ENCODE data around the gene COPG2. TPM values are rescaled to one million over a fixed set of nuclear protein-coding genes. Genes with fewer than 3 reads are reported as not detected.

Gene COPG2
- polyA plus RNA-seq, 1 of the 3 experiments (the other 2 are of a cell fraction): 44.3 TPM

DNA sequence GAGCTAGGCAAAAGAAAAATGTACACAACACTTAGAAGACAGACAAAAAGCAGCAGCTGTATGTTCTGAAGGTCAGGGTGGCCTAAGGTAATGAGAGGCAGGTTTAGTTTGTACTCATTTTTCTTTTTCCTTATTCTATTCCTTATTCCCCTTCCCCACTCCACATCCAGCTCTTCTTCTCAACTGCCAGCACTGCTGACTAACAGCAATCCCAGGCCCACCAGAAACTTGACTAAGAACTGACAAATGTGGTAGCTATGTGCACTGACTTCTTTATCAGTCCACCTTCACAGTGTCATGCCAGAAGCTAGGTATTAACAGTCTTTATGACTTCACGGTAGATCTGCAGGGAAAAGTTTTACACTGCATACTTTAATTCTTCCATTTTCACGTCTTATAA, 6.1 kb downstream of the COPG2 start:
- Histone ChIP-seq H3K4me2 (no peak overlapping the region), H3K9me3 (no peaks in the 10 kb centered on the region), H3K36me3 (replicated peaks in 1 of 2; ENCODE audit: control insufficient read depth in 1 of 2, insufficient read depth in 2 of 2, low read length in 1 of 2) (peaks cover 67 to 69% of the 10 kb centered on the region in 2 experiments), H2AFZ (ENCODE audit: low read depth) (no peak overlapping the region), H3F3A (replicated peaks; ENCODE audit: insufficient read depth) (no peaks in the 10 kb centered on the region), H3K79me2 (ENCODE audit: insufficient read depth) (no peaks in the 10 kb centered on the region), H3K4me3 (ENCODE audit: low read depth in 2 of 2, low read length in 1 of 2) (no peak overlapping the region), H3K4me1 (ENCODE audit: control insufficient read depth in 1 of 2, insufficient read depth in 2 of 2, low read depth in 1 of 2, low read length in 1 of 2) (peaks cover 0 to 2% of the 10 kb centered on the region in 2 experiments; a peak in 2 of 4 replicates), H3K27ac (ENCODE audit: low read depth in 2 of 2, low read length in 1 of 2) (no peak overlapping the region), H3K9ac (no peak overlapping the region), H3K27me3 (ENCODE audit: insufficient read depth) (no peaks in the 10 kb centered on the region), H3K9me2 (no peaks in the 10 kb centered on the region), H4K20me1 (ENCODE audit: insufficient read depth) (no peaks in the 10 kb centered on the region)
- 93% methylated on average over 2 of the region's 2 CpGs for WGBS (ENCODE audit: low lambda C conversion rate)
- TF ChIP-seq FOXM1 (IDR thresholded peaks at IDR 0.05; ENCODE audit: low read depth) (no peak), FOXJ3 (CRISPR knock-in tag; IDR thresholded peaks at IDR 0.05) (no peak)
- ChIA-PET POLR2A (no interaction called here), CTCF (interaction anchor here (1.1 to 2.0 kb wide), 3 partner anchors 9 to 590 kb away, joined by 3 to 6 read pairs (median 5); no protein-coding TSS in a partner anchor)
- DNase-seq: no peak

DNA sequence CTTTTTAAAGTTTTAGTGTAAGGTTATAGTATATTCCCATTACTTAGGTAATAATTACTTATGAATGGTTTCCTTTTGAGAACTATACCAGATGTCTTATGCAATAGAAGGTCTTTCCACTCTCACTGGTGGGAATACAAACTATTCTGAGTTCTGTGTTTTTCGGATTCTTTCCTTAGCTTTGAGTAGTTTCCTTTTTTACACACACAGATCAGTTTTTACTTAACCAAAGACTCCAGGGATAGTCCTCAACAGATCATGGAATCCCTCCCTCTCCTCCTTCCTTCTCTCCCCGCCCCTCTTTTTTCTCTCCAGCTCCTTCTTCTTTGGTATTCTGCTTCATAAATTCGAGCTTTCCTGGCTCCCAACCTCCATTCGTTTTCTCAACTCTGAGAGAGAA, 13.3 kb downstream of the COPG2 start:
- H3K4me2 ChIP-seq: no peak overlapping the region
- TF ChIP-seq YY1 (IDR thresholded peaks at IDR 0.05; ENCODE audit: low read depth) (no peak), MEF2A (IDR thresholded peaks at IDR 0.05; ENCODE audit: borderline replicate concordance, low read depth) (no peak), POLR2AphosphoS5 (IDR thresholded peaks at IDR 0.05; ENCODE audit: low read depth, low read length) (no peak), RCOR1 (IDR thresholded peaks at IDR 0.05; ENCODE audit: low read length) (no peak), TEAD4 (IDR thresholded peaks at IDR 0.05; ENCODE audit: borderline replicate concordance, insufficient read depth) (no peak), FOSL2 (IDR thresholded peaks at IDR 0.05; ENCODE audit: borderline replicate concordance, low read depth) (no peak), TAF1 (IDR thresholded peaks at IDR 0.05; ENCODE audit: borderline replicate concordance, low read depth, low read length) (no peak), SIN3A (IDR thresholded peaks at IDR 0.05; ENCODE audit: borderline replicate concordance, low read depth, low read length) (no peak), TCF12 (IDR thresholded peaks at IDR 0.05) (no peak), EP300 (IDR thresholded peaks at IDR 0.05; ENCODE audit: borderline replicate concordance in 1 of 2, low read depth in 1 of 2, low read length in 1 of 2) (no peak), GABPA (IDR thresholded peaks at IDR 0.05; ENCODE audit: low read depth) (no peak)
- TF ChIP-seq, protein P1, sequence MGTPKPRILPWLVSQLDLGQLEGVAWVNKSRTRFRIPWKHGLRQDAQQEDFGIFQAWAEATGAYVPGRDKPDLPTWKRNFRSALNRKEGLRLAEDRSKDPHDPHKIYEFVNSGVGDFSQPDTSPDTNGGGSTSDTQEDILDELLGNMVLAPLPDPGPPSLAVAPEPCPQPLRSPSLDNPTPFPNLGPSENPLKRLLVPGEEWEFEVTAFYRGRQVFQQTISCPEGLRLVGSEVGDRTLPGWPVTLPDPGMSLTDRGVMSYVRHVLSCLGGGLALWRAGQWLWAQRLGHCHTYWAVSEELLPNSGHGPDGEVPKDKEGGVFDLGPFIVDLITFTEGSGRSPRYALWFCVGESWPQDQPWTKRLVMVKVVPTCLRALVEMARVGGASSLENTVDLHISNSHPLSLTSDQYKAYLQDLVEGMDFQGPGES (IDR thresholded peaks at IDR 0.05; ENCODE audit: low read depth, low read length): no peak
- TF ChIP-seq, protein P2, sequence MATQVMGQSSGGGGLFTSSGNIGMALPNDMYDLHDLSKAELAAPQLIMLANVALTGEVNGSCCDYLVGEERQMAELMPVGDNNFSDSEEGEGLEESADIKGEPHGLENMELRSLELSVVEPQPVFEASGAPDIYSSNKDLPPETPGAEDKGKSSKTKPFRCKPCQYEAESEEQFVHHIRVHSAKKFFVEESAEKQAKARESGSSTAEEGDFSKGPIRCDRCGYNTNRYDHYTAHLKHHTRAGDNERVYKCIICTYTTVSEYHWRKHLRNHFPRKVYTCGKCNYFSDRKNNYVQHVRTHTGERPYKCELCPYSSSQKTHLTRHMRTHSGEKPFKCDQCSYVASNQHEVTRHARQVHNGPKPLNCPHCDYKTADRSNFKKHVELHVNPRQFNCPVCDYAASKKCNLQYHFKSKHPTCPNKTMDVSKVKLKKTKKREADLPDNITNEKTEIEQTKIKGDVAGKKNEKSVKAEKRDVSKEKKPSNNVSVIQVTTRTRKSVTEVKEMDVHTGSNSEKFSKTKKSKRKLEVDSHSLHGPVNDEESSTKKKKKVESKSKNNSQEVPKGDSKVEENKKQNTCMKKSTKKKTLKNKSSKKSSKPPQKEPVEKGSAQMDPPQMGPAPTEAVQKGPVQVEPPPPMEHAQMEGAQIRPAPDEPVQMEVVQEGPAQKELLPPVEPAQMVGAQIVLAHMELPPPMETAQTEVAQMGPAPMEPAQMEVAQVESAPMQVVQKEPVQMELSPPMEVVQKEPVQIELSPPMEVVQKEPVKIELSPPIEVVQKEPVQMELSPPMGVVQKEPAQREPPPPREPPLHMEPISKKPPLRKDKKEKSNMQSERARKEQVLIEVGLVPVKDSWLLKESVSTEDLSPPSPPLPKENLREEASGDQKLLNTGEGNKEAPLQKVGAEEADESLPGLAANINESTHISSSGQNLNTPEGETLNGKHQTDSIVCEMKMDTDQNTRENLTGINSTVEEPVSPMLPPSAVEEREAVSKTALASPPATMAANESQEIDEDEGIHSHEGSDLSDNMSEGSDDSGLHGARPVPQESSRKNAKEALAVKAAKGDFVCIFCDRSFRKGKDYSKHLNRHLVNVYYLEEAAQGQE (IDR thresholded peaks at IDR 0.05; ENCODE audit: low read depth, low read length): no peak
- TF ChIP-seq, protein P3, sequence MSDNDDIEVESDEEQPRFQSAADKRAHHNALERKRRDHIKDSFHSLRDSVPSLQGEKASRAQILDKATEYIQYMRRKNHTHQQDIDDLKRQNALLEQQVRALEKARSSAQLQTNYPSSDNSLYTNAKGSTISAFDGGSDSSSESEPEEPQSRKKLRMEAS (IDR thresholded peaks at IDR 0.05; ENCODE audit: low read depth): no peak
- TF ChIP-seq, protein P4, sequence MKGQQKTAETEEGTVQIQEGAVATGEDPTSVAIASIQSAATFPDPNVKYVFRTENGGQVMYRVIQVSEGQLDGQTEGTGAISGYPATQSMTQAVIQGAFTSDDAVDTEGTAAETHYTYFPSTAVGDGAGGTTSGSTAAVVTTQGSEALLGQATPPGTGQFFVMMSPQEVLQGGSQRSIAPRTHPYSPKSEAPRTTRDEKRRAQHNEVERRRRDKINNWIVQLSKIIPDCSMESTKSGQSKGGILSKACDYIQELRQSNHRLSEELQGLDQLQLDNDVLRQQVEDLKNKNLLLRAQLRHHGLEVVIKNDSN (IDR thresholded peaks at IDR 0.05; ENCODE audit: borderline replicate concordance, low read depth): no peak
- TF ChIP-seq, protein P5, sequence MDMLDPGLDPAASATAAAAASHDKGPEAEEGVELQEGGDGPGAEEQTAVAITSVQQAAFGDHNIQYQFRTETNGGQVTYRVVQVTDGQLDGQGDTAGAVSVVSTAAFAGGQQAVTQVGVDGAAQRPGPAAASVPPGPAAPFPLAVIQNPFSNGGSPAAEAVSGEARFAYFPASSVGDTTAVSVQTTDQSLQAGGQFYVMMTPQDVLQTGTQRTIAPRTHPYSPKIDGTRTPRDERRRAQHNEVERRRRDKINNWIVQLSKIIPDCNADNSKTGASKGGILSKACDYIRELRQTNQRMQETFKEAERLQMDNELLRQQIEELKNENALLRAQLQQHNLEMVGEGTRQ (IDR thresholded peaks at IDR 0.05; ENCODE audit: borderline replicate concordance, low read depth, low read length): no peak
- TF ChIP-seq, protein P6, sequence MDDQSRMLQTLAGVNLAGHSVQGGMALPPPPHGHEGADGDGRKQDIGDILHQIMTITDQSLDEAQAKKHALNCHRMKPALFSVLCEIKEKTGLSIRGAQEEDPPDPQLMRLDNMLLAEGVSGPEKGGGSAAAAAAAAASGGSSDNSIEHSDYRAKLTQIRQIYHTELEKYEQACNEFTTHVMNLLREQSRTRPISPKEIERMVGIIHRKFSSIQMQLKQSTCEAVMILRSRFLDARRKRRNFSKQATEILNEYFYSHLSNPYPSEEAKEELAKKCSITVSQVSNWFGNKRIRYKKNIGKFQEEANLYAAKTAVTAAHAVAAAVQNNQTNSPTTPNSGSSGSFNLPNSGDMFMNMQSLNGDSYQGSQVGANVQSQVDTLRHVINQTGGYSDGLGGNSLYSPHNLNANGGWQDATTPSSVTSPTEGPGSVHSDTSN (IDR thresholded peaks at IDR 0.05): no peak
- no peak overlapping the region for H3K4me3 ChIP-seq (ENCODE audit: low read depth in 2 of 2, low read length in 1 of 2)
- WGBS (ENCODE audit: low lambda C conversion rate): 87% methylated on average over 4 of the region's 4 CpGs
- no peak overlapping the region for H2AFZ ChIP-seq (ENCODE audit: low read depth)
- H3K36me3 ChIP-seq (replicated peaks in 1 of 2; ENCODE audit: control insufficient read depth in 1 of 2, insufficient read depth in 2 of 2, low read length in 1 of 2): peaks cover 54 to 65% of the 10 kb centered on the region in 2 experiments
- POLR2A ChIA-PET: no interaction called here
- DNase-seq: no peak
- no peaks in the 10 kb centered on the region for H3K27me3 ChIP-seq (ENCODE audit: insufficient read depth)
- peaks cover 9% of the 10 kb centered on the region for H3F3A ChIP-seq (replicated peaks; ENCODE audit: insufficient read depth)
- no peaks in the 10 kb centered on the region for H3K79me2 ChIP-seq (ENCODE audit: insufficient read depth)
- H3K9ac ChIP-seq: no peak overlapping the region
- no peak overlapping the region for H3K27ac ChIP-seq (ENCODE audit: low read depth in 2 of 2, low read length in 1 of 2)
- CTCF ChIA-PET: interaction anchor here (1.0 kb wide), 1 partner anchor 9 kb away, joined by 3 read pairs; no protein-coding TSS in a partner anchor
- H3K4me1 ChIP-seq (ENCODE audit: control insufficient read depth in 1 of 2, insufficient read depth in 2 of 2, low read depth in 1 of 2, low read length in 1 of 2): no peaks in the 10 kb centered on the region; a peak in 1 of 4 replicates
- H3K9me3 ChIP-seq: no peaks in the 10 kb centered on the region
- no peaks in the 10 kb centered on the region for H4K20me1 ChIP-seq (ENCODE audit: insufficient read depth)
- peaks cover 7% of the 10 kb centered on the region; the same call in 1 of the 2 replicates for H3K9me2 ChIP-seq

All from SK-N-SH (cell line).